HG02588 (cell line): Measurements from ENCODE around the gene FIBP.
"Not testable (repeated sequence)": the region's sequence is repeated elsewhere in the genome, so short reads cannot be mapped to it uniquely, and the experiment has no call there.

Experiments
- ATAC-seq: cut with Tn5 transposase; IDR thresholded peaks from one replicate; pipeline ENCODE4 v1.9.1; 2021; ENCODE audit warnings: mild to moderate bottlenecking, moderate library complexity; ENCODE audit not compliant: unreplicated experiment

The FIBP gene

GRCh38 chr11:65915101-65915820 is 27.0 kb upstream of the FIBP start:
- no peak for ATAC-seq

- ATAC-seq: no peak
Measured at GRCh38 chr11:65912845-65913244, 24.6 kb upstream of the FIBP start.

GRCh38 chr11:65911682-65912568 is 23.7 kb upstream of the FIBP start:
- ATAC-seq: no peak

GRCh38 chr11:65907878-65908277 is 19.6 kb upstream of the FIBP start:
- ATAC-seq: no peak

GRCh38 chr11:65906602-65907001 is 18.3 kb upstream of the FIBP start:
- ATAC-seq: no peak

- no peak for ATAC-seq
Measured at GRCh38 chr11:65903715-65904114, 15.4 kb upstream of the FIBP start.

GRCh38 chr11:65903068-65903481 is 14.8 kb upstream of the FIBP start:
- no peak for ATAC-seq

- no peak for ATAC-seq
Measured at GRCh38 chr11:65900899-65901180, 12.6 kb upstream of the FIBP start.

GRCh38 chr11:65900125-65900898 is 12.0 kb upstream of the FIBP start, which contains the start of gene FOSL1:
Gene FOSL1 (minus strand): TSS chr11:65900388. CDS start chr11:65900339, 49 bp downstream.
- ATAC-seq: peak; percentile 66

- no peak for ATAC-seq
Measured at GRCh38 chr11:65899356-65900124, 11.3 kb upstream of the FIBP start.

- ATAC-seq: no peak
Measured at GRCh38 chr11:65898656-65899355, 10.5 kb upstream of the FIBP start.

- no peak for ATAC-seq
Measured at GRCh38 chr11:65897020-65897471, 8.8 kb upstream of the FIBP start.

- no peak for ATAC-seq
Measured at GRCh38 chr11:65896034-65896999, 8.0 kb upstream of the FIBP start.

GRCh38 chr11:65895482-65895981 is 7.3 kb upstream of the FIBP start:
- no peak for ATAC-seq

- ATAC-seq: no peak
Measured at GRCh38 chr11:65894034-65894591, 5.8 kb upstream of the FIBP start.

GRCh38 chr11:65892661-65893317 is 4.5 kb upstream of the FIBP start:
- ATAC-seq: no peak

- not testable (repeated sequence) for ATAC-seq
Measured at GRCh38 chr11:65892137-65892540, 3.9 kb upstream of the FIBP start.
